Heart left ventricle (tissue), 13 donors: ENCODE results near the gene F8.

Experiments used
- CTCF ChIP-seq, 12 donors: fragments of 200-600 bp; sonication (generic) in 4 of 12; IDR thresholded peaks; one replicate each; pipeline versions ENCODE4 v1.5.0 to v1.8.0; 2018 to 2022; ENCODE audit warnings: antibody characterized with exemption in 12 of 12, mild to moderate bottlenecking in 5 of 12
- POLR2A ChIP-seq, 2 donors: fragments of 450-650 bp; IDR thresholded peaks; one replicate each; pipeline ENCODE4 v1.6.1; 2017; ENCODE audit warnings: antibody characterized with exemption in 2 of 2, mild to moderate bottlenecking in 2 of 2, moderate library complexity in 2 of 2
- donor health status: ischemic (EF 13 %, LVEDD 7.1; RV severe dilation, severe dysfunction).
- donor health status: DM: no; HTN: yes; CAD: no.
- donor health status: DM: no; HTN: no; CAD: no.
- donor health status: ischemic (EF 25% LVEDD 6.9; RV normal size, moderate dysfunction).
- donor health status: ischemic (EF 25% LVEDD 5.7; RV mildly dilated, moderate dysfunction).
- donor health status: ischemic (EF 35%, LVEDD 5.7; RV mildly dilated, moderate dysfunction).
- donor health status: nonischemic (EF 11% LVEDD 7.7; RV severe dilation, severe dysfunction).
- donor health status: DM: yes; HTN: yes; CAD: no.
- donor health status: PGD.
- donor health status: ischemic (EF 29% LVEDD 5.4; RV normal size, mild dysfunction).
- donor health status: nonischemic (EF 23%, LVEDD 6.1; RV moderate dilation, normal function).

GRCh38 chrX:155035688-155036087 is 13.2 kb upstream of the F8 start:
- no peak for TF ChIP-seq CTCF (IDR thresholded peaks at IDR 0.05)
- no peak for TF ChIP-seq POLR2A (IDR thresholded peaks at IDR 0.05)
